ENCODE data around the gene TBL3.

DNA sequence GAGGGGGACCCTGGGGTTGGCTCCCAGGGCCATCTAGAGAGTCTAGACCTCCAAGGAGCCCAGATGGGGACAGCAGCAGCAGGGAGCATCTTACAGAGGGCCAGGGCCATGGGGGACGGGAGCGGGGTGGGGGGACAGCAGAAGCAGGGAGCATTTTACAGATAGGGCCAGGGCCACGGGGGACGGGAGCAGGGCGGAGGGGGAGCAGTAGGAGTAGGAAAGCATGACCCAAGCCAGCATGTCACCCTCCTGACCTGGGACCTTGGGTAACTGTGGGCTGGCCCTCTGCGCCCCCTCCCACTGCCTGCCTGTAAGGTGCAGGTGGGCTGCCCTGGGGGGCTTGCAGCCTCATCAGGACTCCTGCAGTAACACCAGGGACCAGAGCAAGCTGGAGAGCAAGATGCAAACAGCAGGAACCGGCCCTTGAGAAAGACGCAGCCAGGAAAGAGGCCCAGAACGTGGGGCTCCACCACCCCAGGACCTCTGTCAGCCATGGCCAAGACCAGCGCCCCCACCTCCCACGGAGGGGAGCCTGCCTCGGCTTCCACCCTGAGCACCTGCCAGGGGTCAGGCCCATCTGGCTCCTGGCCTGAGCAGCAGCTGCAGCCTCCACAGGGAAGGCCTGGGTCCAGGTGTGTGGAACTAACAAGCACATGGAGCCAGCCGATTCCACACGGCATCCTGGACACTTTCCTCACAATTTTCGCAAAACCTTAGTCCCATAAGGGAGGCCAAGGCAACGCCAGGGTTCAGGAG is 35.4 kb downstream of the TBL3 start:
- TF ChIP-seq, protein P1, sequence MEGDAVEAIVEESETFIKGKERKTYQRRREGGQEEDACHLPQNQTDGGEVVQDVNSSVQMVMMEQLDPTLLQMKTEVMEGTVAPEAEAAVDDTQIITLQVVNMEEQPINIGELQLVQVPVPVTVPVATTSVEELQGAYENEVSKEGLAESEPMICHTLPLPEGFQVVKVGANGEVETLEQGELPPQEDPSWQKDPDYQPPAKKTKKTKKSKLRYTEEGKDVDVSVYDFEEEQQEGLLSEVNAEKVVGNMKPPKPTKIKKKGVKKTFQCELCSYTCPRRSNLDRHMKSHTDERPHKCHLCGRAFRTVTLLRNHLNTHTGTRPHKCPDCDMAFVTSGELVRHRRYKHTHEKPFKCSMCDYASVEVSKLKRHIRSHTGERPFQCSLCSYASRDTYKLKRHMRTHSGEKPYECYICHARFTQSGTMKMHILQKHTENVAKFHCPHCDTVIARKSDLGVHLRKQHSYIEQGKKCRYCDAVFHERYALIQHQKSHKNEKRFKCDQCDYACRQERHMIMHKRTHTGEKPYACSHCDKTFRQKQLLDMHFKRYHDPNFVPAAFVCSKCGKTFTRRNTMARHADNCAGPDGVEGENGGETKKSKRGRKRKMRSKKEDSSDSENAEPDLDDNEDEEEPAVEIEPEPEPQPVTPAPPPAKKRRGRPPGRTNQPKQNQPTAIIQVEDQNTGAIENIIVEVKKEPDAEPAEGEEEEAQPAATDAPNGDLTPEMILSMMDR (IDR thresholded peaks at IDR 0.05) = no peak
- TF ChIP-seq POLR2A (IDR thresholded peaks at IDR 0.05) = no peak

All from uterus (tissue), 2 donors.